GM18519 (cell line): ENCODE results near the gene SIDT2.

Source experiments
- ATAC-seq: cut with Tn5 transposase; IDR thresholded peaks from one replicate; pipeline ENCODE4 v1.9.1; 2021; ENCODE audit warnings: mild to moderate bottlenecking, moderate library complexity; ENCODE audit not compliant: unreplicated experiment, low FRiP score

Gene SIDT2

DNA sequence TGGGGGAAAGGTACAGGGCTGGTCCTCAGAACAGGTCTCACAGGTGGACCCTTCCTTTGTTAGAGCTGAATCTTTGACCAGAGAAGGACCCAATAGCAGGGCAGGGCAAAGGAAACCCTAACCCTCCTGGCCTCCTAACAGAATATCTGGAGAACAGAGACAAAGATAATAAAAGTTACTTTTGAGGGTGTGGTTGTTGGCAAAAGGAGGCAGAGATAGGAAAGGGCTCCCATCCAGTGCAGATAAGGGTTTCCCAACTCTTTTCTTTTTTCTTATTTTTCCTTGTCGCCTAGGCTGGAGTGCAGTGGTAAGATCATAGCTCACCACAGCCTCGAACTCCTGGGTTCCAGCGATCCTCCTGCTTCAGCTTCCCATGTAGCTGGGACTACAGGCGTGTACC, 41.5 kb downstream of the SIDT2 start:
- ATAC-seq = no peak

DNA sequence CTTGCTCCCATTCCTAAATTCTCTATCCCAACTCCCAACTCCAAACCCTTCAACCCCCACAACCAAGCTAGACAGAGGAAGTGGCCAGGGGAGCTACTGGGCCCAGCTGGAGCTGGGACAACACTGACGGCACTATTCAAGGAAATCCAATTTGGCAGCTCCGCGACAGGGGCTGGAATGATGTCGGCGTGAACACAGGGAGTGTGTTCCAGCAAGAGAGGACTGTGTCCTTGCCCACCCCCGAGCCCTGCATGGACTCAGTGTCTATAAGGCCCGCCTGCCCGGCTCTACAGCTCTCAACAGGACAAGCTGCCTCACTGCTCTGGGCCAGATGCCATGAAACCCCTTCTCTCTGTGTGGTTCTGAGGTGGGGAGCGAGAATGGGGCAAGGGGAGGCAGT, 42.0 kb downstream of the SIDT2 start:
- ATAC-seq = no peak

DNA sequence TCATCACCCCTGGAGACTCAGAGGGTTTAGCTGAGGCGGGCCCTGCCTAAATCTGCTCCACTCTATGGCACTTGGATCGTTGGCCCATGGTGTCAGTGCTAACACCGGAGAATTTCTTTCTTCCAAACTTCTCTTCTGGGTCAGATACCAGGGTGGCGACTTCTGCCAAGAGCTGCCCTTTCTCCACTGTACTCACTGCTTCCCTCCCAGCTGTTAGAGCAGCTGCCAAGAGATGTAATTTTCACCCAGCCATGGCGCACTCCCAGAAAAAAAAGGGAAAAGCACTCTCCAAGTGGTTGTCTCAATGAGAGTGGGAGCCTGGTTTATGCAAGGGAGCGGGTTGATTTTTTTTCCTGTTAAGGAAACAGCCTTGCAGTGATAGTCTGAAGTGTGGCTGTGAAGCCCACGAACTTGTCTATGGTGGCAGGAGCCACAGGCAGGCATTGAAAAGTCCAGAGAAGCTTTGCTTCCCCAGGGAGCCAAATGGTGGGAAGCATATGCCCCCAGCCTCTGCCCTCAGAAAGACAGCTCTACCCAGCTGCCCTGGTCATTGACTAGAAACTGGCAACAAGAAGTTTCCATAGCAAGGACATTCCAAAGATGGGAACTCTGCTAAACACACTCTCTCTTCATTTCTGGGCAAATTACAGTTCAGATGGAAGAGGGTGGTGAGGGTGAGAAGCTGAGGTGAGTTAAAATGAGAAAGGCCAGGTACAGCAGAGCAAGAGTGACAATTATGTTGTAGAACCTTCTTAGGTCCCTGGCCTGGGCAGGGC, 42.6 kb downstream of the SIDT2 start:
- ATAC-seq = no peak

DNA sequence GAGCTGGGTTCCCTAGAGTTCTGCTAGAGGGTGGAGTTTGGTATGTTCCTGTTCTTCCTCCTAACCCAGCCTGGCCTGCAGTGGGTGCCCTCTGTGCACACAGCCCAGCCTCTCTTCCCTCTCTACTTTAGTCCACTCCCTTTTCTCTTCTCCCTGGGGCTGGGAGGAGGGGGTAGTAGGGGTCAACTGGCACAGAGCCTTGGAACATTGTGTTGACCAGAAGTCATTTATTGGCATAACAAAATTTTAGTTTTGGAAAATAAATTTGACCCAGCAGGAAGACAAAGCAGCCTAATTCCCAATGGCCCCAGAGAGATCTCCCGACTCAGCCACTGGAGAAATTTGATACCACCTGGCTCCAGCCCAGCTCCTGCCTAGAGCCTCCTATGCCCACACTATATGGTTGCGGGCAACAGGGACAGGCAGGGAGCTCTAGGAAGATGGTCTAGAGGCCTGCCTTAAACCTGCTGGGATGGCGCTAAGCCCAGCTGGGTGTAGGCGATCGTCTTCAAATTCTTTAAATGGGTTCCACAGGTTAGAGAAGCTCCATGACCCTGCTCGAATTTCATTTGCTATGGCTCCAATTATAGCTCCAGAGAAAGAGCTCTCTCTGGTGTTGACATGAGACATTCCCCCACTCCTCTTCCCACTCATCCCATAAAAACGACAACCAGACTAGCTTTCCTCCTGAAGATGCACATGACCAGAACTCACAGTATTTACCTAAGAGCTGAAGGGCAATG, 43.4 kb downstream of the SIDT2 start:
- no peak for ATAC-seq

DNA sequence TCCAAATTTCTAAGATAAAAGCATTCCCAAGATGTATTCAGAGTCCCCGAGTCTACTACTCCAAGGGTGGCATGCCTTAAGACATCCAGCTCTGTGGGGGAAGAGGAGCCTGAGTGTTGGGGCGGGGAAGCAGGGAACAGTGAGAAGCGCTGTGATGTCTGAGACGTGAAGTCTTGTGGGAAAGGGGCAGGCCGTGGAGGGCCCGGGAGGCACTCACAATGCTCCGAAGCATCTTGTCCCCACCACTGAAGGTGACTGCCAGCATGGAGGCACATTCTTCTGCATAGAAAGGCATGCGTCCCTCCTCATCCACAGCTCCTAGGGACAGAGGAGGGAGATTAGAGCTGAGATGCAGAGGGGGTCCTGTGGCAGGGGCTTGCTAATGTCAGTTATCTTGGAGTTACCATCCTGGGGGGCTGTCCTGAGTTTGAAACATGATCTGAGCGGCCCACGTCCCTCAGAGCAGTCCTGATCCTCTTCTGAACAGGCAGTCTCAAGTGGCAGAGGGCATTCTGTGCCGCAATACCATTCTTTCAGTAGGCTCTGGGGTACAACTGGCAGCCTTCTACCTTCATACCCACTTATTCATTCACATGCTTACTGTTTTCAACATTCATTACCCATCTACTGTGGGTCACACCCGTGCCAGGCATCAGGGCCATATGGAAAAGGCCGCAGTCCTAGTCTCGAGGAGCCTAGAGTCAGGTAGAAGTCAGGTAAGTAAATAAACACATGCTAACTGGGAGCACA, 44.6 kb downstream of the SIDT2 start:
- no peak for ATAC-seq

DNA sequence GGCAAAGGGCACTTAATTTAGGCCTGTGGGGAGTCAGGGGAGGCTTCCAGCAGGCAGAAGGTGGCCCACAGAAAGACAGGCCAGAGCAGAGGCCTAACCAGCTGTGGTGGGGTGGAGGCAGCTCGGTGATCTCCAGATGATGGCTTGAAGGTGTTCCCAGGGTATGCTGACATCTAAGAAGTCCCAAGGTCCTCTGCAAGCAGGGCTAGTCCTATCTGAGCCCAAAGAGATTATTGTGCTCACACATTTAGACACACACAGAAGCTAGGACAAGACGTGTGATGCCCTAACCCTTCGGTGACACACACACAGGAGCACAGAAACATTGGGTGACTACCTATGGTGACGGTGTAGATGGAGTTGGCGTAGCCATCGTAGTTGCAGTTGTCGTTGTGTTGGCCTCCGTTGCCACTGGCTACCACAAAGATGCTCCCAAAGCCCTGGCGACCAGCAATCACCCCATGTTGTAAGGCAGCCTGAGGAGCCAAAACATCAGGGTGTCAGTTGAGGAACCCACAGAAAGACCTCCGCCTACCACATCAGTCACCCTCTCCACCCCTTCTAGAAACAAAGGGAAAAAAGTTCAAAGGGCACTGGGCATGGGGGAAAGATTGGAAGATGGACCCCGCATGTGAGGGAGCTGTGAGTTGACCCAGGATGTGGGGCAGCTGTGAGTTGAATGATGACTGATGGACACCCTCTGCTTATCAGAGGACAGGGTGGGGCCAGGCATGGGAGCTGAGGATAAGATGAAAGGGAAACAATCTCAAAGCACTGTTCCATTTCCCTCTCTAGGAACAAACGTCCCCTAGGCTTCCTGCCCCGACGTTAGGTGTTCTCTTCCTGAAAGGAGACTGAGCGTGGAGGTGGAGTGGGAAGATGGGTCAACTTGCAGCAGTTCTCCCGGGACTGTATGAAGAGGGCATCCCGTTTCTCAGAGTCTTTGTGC, 45.5 kb downstream of the SIDT2 start:
- ATAC-seq = no peak

DNA sequence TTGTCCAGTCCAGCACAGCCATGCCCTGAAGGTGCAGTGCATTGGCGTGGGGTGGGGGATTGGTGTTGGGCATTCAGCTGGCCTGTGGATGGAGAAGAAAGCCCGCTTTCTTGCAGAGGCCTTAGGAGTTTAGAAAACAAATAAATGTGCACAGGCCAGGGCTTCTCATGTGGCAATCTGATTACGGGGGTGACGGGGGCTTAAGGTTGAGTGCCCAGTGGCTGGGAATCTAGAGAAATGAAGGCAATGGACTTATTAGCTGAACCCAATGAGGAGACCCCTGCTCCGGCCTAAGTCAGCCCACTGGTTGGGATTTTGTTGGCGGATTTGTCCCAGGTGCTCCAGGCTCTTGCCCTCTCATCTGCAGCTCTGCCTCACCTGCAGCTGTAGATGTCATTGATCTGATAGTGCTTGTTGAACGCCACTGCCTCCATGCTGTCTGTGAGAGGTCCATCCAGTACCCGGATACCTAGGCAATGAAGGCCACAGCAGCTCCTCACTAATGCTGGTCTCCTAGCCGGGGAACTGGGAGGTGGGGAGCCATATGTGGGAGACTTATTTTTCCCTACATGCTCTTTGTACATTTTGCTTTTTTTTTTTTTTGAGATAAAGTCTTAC, 47.1 kb downstream of the SIDT2 start:
- ATAC-seq = no peak

DNA sequence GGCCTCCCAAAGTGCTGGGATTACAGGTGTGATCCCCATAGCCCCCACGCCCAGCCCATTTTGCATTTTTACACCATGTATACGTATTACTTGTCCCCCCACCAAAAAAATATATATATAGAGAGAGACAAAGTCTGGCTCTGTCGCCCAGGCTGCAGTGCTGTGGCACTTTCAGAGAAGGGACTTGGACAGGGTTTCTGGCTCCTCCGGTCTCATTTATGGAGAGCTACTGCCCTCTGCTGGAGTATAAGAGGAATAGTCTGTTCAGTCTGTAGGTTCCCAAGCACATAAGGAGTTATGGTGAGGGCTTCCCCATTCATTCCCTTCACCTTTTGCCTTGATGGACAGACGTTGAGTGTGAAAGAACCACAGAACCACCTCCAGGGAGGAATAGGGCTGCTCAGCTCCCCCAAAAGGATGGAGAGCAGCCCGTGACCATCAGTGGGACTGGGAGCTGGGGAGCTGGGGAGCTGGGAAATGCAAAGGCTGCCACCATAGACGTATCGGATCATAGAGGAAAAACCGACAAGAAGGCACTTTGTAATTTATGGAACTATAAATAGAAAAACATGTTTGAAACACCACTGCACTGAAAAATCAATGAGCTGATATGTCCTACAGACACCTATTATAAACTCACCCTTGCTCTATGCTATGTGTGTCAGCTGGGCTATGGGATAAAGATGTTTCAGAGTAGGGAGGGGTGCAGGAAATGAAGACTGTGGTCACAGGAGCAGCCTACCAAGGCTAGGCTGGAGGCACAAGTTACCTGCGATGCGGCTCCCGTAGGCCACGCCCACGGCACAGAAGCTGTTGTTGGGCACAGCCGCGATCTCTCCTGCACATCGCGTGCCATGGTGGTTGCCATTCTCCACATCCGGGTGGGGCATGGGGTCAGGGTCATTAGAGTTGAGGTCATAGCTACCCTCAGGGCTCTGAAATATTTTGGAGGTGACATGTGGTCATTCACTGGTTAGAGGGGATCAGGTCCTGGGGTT, 48.1 kb downstream of the SIDT2 start:
- ATAC-seq = no peak

DNA sequence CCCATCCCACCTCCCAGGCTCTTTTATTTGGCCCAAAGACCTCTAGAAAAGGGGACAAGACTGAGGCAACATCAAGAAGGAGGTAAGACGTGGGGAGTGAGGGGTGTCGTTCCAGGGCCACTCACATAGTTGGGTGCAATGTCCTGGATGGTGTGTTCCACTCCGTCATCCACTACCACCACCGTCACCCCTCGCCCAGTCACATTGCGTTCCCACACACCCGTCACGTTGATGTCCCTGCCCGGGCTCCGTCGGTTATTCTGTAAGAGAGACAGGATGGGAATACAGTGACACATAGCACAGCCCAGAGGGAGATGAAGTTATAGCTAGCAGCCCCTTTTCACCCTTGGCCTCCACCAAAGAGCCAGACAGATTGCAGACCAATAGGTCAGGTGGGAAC, 49.5 kb downstream of the SIDT2 start:
- ATAC-seq = no peak

DNA sequence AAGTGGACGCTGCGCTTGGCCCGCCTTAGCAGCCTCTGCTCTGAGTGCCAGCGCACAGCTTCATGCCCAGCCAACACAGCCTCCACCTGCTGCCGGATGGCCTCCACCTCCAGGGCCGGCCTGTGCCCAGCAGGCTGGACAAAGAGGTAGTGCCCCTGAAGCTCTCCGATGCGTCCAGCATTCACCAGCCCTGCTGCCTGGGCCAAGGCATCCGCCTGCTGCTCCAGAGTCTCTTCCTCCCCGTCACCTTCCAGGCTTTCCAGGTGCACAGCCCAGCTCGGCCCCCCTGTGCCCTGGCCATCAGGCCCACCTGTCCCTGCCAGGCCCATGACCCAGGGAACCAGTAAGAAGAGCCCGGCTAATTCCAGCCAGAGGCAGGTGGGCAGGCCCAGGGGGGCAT, 50.9 kb downstream of the SIDT2 start:
- ATAC-seq = no peak

DNA sequence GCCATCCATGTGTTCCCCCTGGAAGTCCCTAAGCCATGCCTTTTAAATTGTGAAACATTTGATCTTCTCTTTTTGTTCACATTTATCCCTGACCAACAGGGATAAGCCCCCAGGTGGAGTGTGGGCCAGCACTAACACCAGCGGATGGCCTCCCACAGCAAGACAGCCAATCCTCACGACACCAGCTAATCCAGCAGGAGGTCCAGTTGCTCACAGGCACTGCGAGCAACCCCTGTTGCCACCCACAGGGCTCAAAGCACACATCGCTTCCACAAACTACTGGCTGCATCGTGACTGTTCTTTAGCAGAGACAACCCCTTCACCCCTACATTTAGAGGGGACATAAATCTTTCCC, 51.4 kb downstream of the SIDT2 start:
- ATAC-seq = no peak

DNA sequence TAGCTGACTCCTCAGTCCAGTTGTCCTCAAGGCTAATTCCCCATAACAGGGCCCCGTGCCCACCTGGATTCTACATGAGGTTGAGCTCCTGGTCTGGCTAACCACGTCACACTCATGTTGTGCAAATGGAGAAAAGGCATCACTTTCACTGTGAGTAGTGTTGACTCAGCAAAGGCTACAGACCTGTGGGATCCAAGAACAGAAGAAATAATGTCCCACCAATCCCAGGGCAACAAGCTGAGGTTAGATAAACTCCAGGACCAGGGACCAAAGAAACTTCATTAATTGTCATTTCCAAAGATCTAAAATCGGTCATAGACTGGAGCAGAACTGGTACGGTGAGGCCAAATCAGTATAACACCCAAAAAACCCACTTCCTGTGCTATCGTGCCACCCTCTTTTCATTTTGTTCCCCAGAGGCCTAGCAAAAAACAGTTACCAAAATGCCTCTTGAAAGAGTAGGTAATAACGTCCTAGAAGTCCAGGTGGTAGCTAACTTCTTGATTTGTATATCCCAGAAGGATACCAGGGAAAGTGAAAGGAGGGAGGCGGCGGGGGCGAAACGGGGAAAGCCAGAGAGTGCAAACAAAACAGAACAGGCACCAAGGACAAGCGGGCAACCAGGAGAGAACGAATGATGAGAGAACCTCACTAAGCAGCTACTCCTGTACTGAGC, 51.9 kb downstream of the SIDT2 start:
- no peak for ATAC-seq

DNA sequence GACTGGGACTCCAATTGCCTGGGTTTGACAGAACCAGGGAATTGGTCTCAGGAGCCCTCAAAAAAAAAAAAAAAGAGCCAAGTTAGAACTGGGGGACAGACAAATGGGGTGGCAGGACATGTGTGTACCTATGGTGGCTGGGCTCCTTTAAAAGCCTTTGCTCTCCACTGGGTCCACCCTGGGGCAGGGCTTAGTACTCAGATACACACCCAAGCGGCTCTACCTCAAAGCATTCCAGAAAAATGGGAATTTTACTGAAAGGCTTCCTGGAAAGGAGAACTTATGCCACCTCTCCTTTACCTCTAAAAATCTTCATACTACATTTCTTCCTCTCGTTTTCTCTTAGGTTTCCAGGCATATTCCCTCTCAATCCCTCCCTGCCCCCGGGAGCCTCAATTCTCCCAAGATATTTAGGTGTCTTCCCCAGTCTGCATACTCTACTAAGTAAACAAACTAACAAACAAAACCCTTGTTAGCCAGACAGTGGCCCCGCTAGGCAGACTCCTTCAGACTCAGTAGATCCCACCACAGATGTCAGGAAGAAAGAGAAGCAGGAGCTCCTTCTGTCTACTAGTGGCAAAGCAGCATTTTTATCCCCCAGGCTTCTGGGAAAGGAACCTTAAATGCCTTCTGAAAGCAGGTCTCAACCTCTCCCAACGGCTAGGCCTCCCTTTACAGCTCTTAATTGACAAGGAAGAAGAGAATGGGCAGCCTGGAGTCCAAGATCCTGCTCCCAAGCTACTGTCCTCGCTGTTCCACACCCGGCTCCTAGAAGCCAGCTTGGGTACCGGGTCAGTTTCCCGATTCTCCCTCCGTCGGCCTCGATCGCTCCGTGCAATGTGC, 52.7 kb downstream of the SIDT2 start:
- ATAC-seq = no peak

DNA sequence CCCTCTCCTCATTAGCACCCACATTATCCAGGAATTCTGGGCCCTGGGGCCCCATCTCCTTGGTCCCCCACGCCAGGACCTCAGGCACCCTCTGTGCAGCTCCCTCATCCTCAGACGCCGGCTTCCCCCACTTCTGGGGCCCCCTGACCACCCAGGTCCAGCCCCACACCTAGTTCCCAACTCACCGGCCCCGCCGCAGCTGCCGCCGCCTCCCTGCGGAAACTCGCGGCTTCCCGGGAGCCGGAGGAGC, 53.2 kb downstream of the SIDT2 start, which contains the start of gene PCSK7:
Gene PCSK7 (minus strand): TSS at position 232 of the 250 bp plus-strand sequence. CDS start 2,229 bp downstream, outside the sequence.
- no peak for ATAC-seq

DNA sequence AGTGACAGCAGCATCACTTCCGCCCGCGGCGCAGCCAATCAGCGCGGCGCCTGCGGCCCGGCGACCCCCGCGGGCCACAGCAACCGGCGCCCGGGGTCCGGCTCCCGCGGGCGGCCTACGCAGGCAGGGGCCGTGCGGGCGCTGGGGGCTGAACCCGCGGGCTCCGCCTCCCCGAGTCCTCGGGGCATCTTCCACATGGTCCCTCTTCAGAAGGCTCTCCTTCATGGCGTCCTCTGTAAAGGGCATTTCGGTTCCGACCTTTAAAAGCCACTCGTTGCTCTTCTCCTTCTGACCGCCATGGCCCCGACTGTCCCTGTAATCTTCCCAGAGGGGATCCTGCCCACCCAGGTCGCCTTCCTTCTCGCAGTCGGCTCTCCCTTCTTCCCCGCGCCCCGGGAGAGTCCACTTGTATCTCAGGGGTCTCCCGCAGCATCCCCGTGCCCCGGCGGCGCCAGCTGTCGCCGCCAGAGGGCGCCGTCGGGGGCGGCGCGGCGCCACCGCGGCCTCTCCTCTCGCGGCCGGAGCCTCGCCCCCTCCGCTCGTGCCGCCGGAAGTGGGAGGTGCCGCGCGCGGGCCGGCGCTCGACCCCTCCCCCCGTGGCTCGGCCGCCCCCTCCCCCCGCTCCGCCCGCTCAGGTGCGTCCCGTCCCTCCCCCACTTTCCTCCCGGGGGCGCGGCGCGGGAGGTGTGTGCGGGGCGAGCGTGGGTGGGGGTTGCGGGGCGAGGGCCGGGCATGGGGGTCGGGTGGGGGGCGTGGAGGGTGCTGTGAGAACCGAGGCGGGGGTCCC, 53.7 kb downstream of the SIDT2 start, which contains the start of gene RNF214:
Gene RNF214 (plus strand): TSS at position 580 of the 787 bp plus-strand sequence. CDS start 1,602 bp downstream, outside the sequence.
- ATAC-seq = no peak

DNA sequence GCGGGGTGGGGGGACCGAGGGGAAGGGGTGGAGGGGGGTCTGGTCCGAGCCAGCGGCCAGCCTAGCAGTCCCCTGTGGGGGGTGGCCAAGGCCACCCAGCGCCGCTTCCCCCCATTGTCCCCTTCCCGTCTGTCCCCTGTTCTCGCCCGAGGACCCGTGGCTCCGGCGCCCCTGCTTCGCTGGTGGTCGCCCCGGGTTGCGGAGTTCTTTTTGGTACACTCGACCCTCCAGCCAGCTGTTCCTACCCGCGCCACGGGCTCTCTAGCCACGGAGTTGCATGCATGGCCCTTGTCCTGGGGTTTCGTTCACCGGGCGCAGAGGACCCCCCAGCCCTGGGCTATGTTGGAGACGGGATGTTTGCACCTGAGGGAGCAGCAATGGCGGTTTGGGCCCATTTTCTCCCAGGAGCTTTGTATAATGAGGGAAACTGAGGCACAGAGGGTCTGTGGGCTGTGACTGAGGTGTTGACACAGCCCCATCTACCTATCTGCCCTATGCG, 54.4 kb downstream of the SIDT2 start:
- ATAC-seq = no peak
